HEK293 (cell line): Measurements from ENCODE around the gene NCF2.

ENCODE experiments used
- CTCF ChIA-PET: fragments of 350-600 bp; formaldehyde crosslinking; extraction: SDS; loops from one replicate; lab custom pipeline; 2021; ENCODE audit warnings: antibody characterized with exemption; lab: Yijun Ruan, JAX
- POLR2A ChIA-PET: fragments of 300-600 bp; formaldehyde crosslinking; extraction: SDS; loops from one replicate; lab custom pipeline; 2020; ENCODE audit warnings: antibody characterized with exemption, inconsistent platforms; lab: Yijun Ruan, JAX
- H3K27ac ChIP-seq: fragments of 200-500 bp; sonication (Bioruptor generic); 2 replicates; pipeline ENCODE4 v1.5.1; 2014; ENCODE audit warnings: low read depth, low read length, control low read depth, inconsistent platforms; ENCODE audit errors: extremely low read depth
- H3K36me3 ChIP-seq, 2 experiments: fragments of 200-500 bp in 1 of 2; sonication (Bioruptor generic) in 1 of 2; 1 replicate in 1 of 2; 2 replicates in 1 of 2; pipeline ENCODE4 v1.5.1; 2014 to 2017; ENCODE audit warnings: inconsistent platforms in 2 of 2, low read length in 2 of 2; ENCODE audit not compliant: control insufficient read depth in 2 of 2, insufficient read depth in 1 of 2
- H3K4me1 ChIP-seq: fragments of 200-500 bp; sonication (Bioruptor generic); 2 replicates; pipeline ENCODE4 v1.5.1; 2014; ENCODE audit warnings: mild to moderate bottlenecking, low read length, inconsistent platforms; ENCODE audit not compliant: control insufficient read depth, insufficient read depth
- H3K4me3 ChIP-seq: 2 replicates; pipeline ENCODE4 v1.5.1; 2011; ENCODE audit warnings: low read depth, mild to moderate bottlenecking, control low read depth, low read length, moderate library complexity
- H3K9me3 ChIP-seq: fragments of 200-500 bp; sonication (Bioruptor generic); 2 replicates; pipeline ENCODE4 v1.5.1; 2014; ENCODE audit warnings: low read depth, low read length, inconsistent platforms; ENCODE audit not compliant: control insufficient read depth, insufficient read depth
- BCL11B ChIP-seq: fragments of 450-650 bp; formaldehyde crosslinking; IDR thresholded peaks from 2 replicates; pipeline ENCODE4 v1.5.1; 2016; ENCODE audit warnings: low read depth, missing biosample characterization, missing genetic modification characterization
- CTCF ChIP-seq: fragments of 450-650 bp; formaldehyde crosslinking; IDR thresholded peaks from 2 replicates; pipeline ENCODE4 v1.5.1; 2016; ENCODE audit warnings: missing biosample characterization, missing genetic modification characterization
- FEZF1 ChIP-seq: fragments of 450-650 bp; formaldehyde crosslinking; IDR thresholded peaks from 2 replicates; pipeline ENCODE4 v1.5.1; 2016; ENCODE audit warnings: missing biosample characterization, missing genetic modification characterization
- GLIS2 ChIP-seq: fragments of 450-650 bp; formaldehyde crosslinking; IDR thresholded peaks from 2 replicates; pipeline ENCODE4 v1.5.1; 2016; ENCODE audit warnings: missing biosample characterization, missing genetic modification characterization
- MEIS1 ChIP-seq: sonication (generic); formaldehyde crosslinking; IDR thresholded peaks from 2 replicates; pipeline ENCODE4 v1.8.1; 2022; ENCODE audit warnings: missing genetic modification reagents, mild to moderate bottlenecking, borderline replicate concordance
- OSR2 ChIP-seq: fragments of 450-650 bp; formaldehyde crosslinking; IDR thresholded peaks from 2 replicates; pipeline ENCODE4 v1.5.1; 2016; ENCODE audit warnings: missing biosample characterization, missing genetic modification characterization
- SP7 ChIP-seq: fragments of 450-650 bp; formaldehyde crosslinking; IDR thresholded peaks from 2 replicates; pipeline ENCODE4 v1.5.1; 2016; ENCODE audit warnings: missing biosample characterization, missing genetic modification characterization
- TRIM28 ChIP-seq: IDR thresholded peaks from 2 replicates; pipeline ENCODE4 v1.6.1; 2011; ENCODE audit warnings: low read length, control low read depth, borderline replicate concordance
- ZBTB10 ChIP-seq: fragments of 450-650 bp; formaldehyde crosslinking; IDR thresholded peaks from 2 replicates; pipeline ENCODE4 v1.5.1; 2016; ENCODE audit warnings: missing biosample characterization, missing genetic modification characterization
- ZBTB7A ChIP-seq: fragments of 450-650 bp; formaldehyde crosslinking; IDR thresholded peaks from 2 replicates; pipeline ENCODE4 v1.5.1; 2016; ENCODE audit warnings: low read depth, missing biosample characterization, missing genetic modification characterization
- ZFHX2 ChIP-seq: fragments of 450-650 bp; formaldehyde crosslinking; conservative IDR thresholded peaks from 2 replicates; pipeline ENCODE4 v1.5.1; 2016; ENCODE audit warnings: missing biosample characterization, missing genetic modification characterization
- ZFP41 ChIP-seq: fragments of 450-650 bp; formaldehyde crosslinking; IDR thresholded peaks from 2 replicates; pipeline ENCODE4 v1.5.1; 2016; ENCODE audit warnings: missing biosample characterization, missing genetic modification characterization, borderline replicate concordance
- ZNF10 ChIP-seq: fragments of 450-650 bp; formaldehyde crosslinking; IDR thresholded peaks from 2 replicates; pipeline ENCODE4 v1.5.1; 2017; ENCODE audit warnings: missing biosample characterization, missing genetic modification characterization
- ZNF335 ChIP-seq: fragments of 450-650 bp; formaldehyde crosslinking; conservative IDR thresholded peaks from 2 replicates; pipeline ENCODE4 v1.5.1; 2016; ENCODE audit warnings: missing biosample characterization, missing genetic modification characterization
- ZNF433 ChIP-seq: fragments of 450-650 bp; formaldehyde crosslinking; IDR thresholded peaks from 2 replicates; pipeline ENCODE4 v1.5.1; 2016; ENCODE audit warnings: missing biosample characterization, missing genetic modification characterization, low read depth
- ZNF521 ChIP-seq: fragments of 450-650 bp; formaldehyde crosslinking; IDR thresholded peaks from 2 replicates; pipeline ENCODE4 v1.5.1; 2017; ENCODE audit warnings: missing biosample characterization, mild to moderate bottlenecking, missing genetic modification characterization
- ZNF600 ChIP-seq: fragments of 450-650 bp; formaldehyde crosslinking; IDR thresholded peaks from 2 replicates; pipeline ENCODE4 v1.5.1; 2016; ENCODE audit warnings: missing biosample characterization, missing genetic modification characterization
- ZNF660 ChIP-seq: fragments of 450-650 bp; IDR thresholded peaks from 2 replicates; pipeline ENCODE4 v1.5.1; 2018; ENCODE audit warnings: missing biosample characterization, mild to moderate bottlenecking, missing genetic modification characterization
- ZNF670 ChIP-seq: fragments of 450-650 bp; formaldehyde crosslinking; IDR thresholded peaks from 2 replicates; pipeline ENCODE4 v1.5.1; 2016; ENCODE audit warnings: missing biosample characterization, missing genetic modification characterization, low read depth
- ZXDB ChIP-seq: fragments of 450-650 bp; formaldehyde crosslinking; IDR thresholded peaks from 2 replicates; pipeline ENCODE4 v1.5.1; 2016; ENCODE audit warnings: missing biosample characterization, missing genetic modification characterization
- TF ChIP-seq, protein P1 (sequence below): fragments of 450-650 bp; formaldehyde crosslinking; IDR thresholded peaks from 2 replicates; pipeline ENCODE4 v1.5.1; 2016; ENCODE audit warnings: missing biosample characterization, missing genetic modification characterization
- TF ChIP-seq, protein P2 (sequence below): fragments of 450-650 bp; formaldehyde crosslinking; IDR thresholded peaks from 2 replicates; pipeline ENCODE4 v1.5.1; 2016; ENCODE audit warnings: missing biosample characterization, missing genetic modification characterization
- TF ChIP-seq, protein P3 (sequence below): fragments of 450-650 bp; formaldehyde crosslinking; IDR thresholded peaks from 2 replicates; pipeline ENCODE4 v1.5.1; 2016; ENCODE audit warnings: missing biosample characterization, missing genetic modification characterization, borderline replicate concordance

NCF2 gene

DNA sequence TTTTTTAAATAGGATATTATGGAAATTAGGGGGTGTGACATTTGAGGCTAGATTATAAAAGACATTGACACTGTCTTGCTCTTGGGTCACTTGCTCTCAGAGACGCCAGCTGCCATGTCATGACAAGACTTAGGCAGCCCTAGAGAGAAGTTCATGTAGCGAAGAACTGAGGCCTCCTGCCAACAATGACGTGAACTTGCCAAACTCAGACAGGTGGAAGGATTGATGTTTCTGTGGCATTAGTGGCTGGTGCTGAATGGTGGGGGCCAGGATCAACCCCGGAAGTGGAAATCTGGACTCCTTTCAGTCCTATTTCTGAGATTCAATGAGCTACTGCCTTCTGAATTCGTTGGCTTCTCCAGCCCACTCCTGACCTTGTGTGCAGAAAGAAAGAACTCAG lies 14.7 kb downstream of the NCF2 start:
- no peaks in the 10 kb centered on the region for H3K9me3 ChIP-seq
- CTCF ChIA-PET = no interaction called here
- H3K4me1 ChIP-seq = no peaks in the 10 kb centered on the region
- no peak overlapping the region for H3K4me3 ChIP-seq
- TF ChIP-seq, protein P1, sequence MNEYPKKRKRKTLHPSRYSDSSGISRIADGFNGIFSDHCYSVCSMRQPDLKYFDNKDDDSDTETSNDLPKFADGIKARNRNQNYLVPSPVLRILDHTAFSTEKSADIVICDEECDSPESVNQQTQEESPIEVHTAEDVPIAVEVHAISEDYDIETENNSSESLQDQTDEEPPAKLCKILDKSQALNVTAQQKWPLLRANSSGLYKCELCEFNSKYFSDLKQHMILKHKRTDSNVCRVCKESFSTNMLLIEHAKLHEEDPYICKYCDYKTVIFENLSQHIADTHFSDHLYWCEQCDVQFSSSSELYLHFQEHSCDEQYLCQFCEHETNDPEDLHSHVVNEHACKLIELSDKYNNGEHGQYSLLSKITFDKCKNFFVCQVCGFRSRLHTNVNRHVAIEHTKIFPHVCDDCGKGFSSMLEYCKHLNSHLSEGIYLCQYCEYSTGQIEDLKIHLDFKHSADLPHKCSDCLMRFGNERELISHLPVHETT (tag by site-specific recombination) = no peak
- no peak for TF ChIP-seq ZFHX2 (tag by site-specific recombination)
- TF ChIP-seq ZNF433 (tag by site-specific recombination) = no peak
- TF ChIP-seq ZBTB7A (tag by site-specific recombination) = no peak
- TF ChIP-seq SP7 (tag by site-specific recombination) = no peak
- POLR2A ChIA-PET = no interaction called here
- no peak overlapping the region for H3K27ac ChIP-seq
- H3K36me3 ChIP-seq = no peaks in the 10 kb centered on the region

- POLR2A ChIA-PET = no interaction called here
- TF ChIP-seq BCL11B (tag by site-specific recombination) (no peak), ZNF10 (tag by site-specific recombination) (no peak), ZNF670 (tag by site-specific recombination) (no peak), GLIS2 (tag by site-specific recombination) (no peak), ZXDB (tag by site-specific recombination) (no peak), FEZF1 (tag by site-specific recombination) (no peak), ZBTB10 (tag by site-specific recombination) (no peak), ZNF521 (no peak), OSR2 (tag by site-specific recombination) (no peak), ZFP41 (no peak), MEIS1 (CRISPR knock-in tag) (no peak), ZNF600 (no peak), TRIM28 (no peak), ZNF660 (tag by site-specific recombination) (no peak), CTCF (tag by site-specific recombination) (no peak), ZNF335 (tag by site-specific recombination) (no peak)
- TF ChIP-seq, protein P2, sequence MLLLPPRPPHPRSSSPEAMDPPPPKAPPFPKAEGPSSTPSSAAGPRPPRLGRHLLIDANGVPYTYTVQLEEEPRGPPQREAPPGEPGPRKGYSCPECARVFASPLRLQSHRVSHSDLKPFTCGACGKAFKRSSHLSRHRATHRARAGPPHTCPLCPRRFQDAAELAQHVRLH = no peak
- TF ChIP-seq, protein P3, sequence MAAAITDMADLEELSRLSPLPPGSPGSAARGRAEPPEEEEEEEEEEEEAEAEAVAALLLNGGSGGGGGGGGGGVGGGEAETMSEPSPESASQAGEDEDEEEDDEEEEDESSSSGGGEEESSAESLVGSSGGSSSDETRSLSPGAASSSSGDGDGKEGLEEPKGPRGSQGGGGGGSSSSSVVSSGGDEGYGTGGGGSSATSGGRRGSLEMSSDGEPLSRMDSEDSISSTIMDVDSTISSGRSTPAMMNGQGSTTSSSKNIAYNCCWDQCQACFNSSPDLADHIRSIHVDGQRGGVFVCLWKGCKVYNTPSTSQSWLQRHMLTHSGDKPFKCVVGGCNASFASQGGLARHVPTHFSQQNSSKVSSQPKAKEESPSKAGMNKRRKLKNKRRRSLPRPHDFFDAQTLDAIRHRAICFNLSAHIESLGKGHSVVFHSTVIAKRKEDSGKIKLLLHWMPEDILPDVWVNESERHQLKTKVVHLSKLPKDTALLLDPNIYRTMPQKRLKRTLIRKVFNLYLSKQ (tag by site-specific recombination) = no peak
- TF ChIP-seq, all 188 proteins: peak for 0
- no peak overlapping the region for H3K27ac ChIP-seq
- CTCF ChIA-PET = interaction anchor here (0.6 to 0.9 kb wide), 2 partner anchors 24 to 606 kb away, joined by 3 read pairs; no protein-coding TSS in a partner anchor
- H3K36me3 ChIP-seq = no peaks in the 10 kb centered on the region
- H3K4me1 ChIP-seq = no peaks in the 10 kb centered on the region
- no peaks in the 10 kb centered on the region for H3K9me3 ChIP-seq
- no peak overlapping the region for H3K4me3 ChIP-seq
These were observed 17.5 kb downstream of the NCF2 start for GRCh38 chr1:183572721-183573120.
